ENCODE results near the gene LRRC70.

LRRC70 gene

GRCh38 chr5:62585306-62585705 lies 6.7 kb downstream of the LRRC70 start:
- no peaks in the 10 kb centered on the region for H3K9me3 Mint-ChIP-seq
- no peak overlapping the region for H3K27ac Mint-ChIP-seq
- H3K4me3 Mint-ChIP-seq: no peak overlapping the region
- no peak for TF ChIP-seq CTCF (IDR thresholded peaks at IDR 0.05; ENCODE audit: unreplicated experiment in 3 of 3)
- H3K27me3 Mint-ChIP-seq (ENCODE audit: low read depth): no peaks in the 10 kb centered on the region
- peaks cover 25% of the 10 kb centered on the region for H3K36me3 Mint-ChIP-seq (ENCODE audit: low read depth)
- no peaks in the 10 kb centered on the region for H3K4me1 Mint-ChIP-seq

- Mint-ChIP-seq H3K4me3 (no peak overlapping the region), H3K9me3 (no peaks in the 10 kb centered on the region), H3K27me3 (ENCODE audit: low read depth) (no peaks in the 10 kb centered on the region), H3K27ac (no peak overlapping the region), H3K4me1 (no peaks in the 10 kb centered on the region), H3K36me3 (ENCODE audit: low read depth) (peaks cover 20% of the 10 kb centered on the region)
- no peak for TF ChIP-seq CTCF (IDR thresholded peaks at IDR 0.05; ENCODE audit: unreplicated experiment in 3 of 3)
Observed at GRCh38 chr5:62585751-62586150, 7.1 kb downstream of the LRRC70 start.

- no peaks in the 10 kb centered on the region for H3K27me3 Mint-ChIP-seq (ENCODE audit: low read depth)
- no peaks in the 10 kb centered on the region for H3K4me1 Mint-ChIP-seq
- no peaks in the 10 kb centered on the region for H3K9me3 Mint-ChIP-seq
- no peak overlapping the region for H3K4me3 Mint-ChIP-seq
- peaks cover 35% of the 10 kb centered on the region for H3K36me3 Mint-ChIP-seq (ENCODE audit: low read depth)
- no peak for TF ChIP-seq CTCF (IDR thresholded peaks at IDR 0.05; ENCODE audit: unreplicated experiment in 3 of 3)
- H3K27ac Mint-ChIP-seq: no peak overlapping the region
Observed at GRCh38 chr5:62587737-62588136, 9.1 kb downstream of the LRRC70 start.

GRCh38 chr5:62588668-62589067 lies 10.0 kb downstream of the LRRC70 start:
- Mint-ChIP-seq H3K27ac (no peak overlapping the region), H3K27me3 (ENCODE audit: low read depth) (no peaks in the 10 kb centered on the region), H3K4me3 (no peak overlapping the region), H3K9me3 (no peaks in the 10 kb centered on the region), H3K36me3 (ENCODE audit: low read depth) (peaks cover 42% of the 10 kb centered on the region), H3K4me1 (no peaks in the 10 kb centered on the region)
- TF ChIP-seq CTCF (IDR thresholded peaks at IDR 0.05; ENCODE audit: unreplicated experiment in 3 of 3): no peak

- no peak for TF ChIP-seq CTCF (IDR thresholded peaks at IDR 0.05; ENCODE audit: unreplicated experiment in 3 of 3)
- H3K9me3 Mint-ChIP-seq: no peaks in the 10 kb centered on the region
- peaks cover 44% of the 10 kb centered on the region for H3K36me3 Mint-ChIP-seq (ENCODE audit: low read depth)
- no peak overlapping the region for H3K27ac Mint-ChIP-seq
- no peaks in the 10 kb centered on the region for H3K27me3 Mint-ChIP-seq (ENCODE audit: low read depth)
- H3K4me1 Mint-ChIP-seq: no peaks in the 10 kb centered on the region
- no peak overlapping the region for H3K4me3 Mint-ChIP-seq
Observed at GRCh38 chr5:62589504-62589903, 10.9 kb downstream of the LRRC70 start.

GRCh38 chr5:62590387-62590786 lies 11.8 kb downstream of the LRRC70 start:
- Mint-ChIP-seq H3K36me3 (ENCODE audit: low read depth) (peaks cover 52% of the 10 kb centered on the region), H3K4me3 (no peak overlapping the region), H3K4me1 (no peaks in the 10 kb centered on the region), H3K9me3 (no peaks in the 10 kb centered on the region), H3K27me3 (ENCODE audit: low read depth) (no peaks in the 10 kb centered on the region), H3K27ac (no peak overlapping the region)
- TF ChIP-seq CTCF (IDR thresholded peaks at IDR 0.05; ENCODE audit: unreplicated experiment in 3 of 3): no peak

All from nephron (organoid).